ENCODE measurements around the gene SPATA31C2. TPM values are rescaled to one million over a fixed set of nuclear protein-coding genes. Genes with fewer than 3 reads are reported as not detected.
A peak's percentile ranks its signal among the peaks of the same experiment; 100 is the strongest.

SPATA31C2 gene
- total RNA-seq, 1 donor from 2014 or later, result not detected

DNA sequence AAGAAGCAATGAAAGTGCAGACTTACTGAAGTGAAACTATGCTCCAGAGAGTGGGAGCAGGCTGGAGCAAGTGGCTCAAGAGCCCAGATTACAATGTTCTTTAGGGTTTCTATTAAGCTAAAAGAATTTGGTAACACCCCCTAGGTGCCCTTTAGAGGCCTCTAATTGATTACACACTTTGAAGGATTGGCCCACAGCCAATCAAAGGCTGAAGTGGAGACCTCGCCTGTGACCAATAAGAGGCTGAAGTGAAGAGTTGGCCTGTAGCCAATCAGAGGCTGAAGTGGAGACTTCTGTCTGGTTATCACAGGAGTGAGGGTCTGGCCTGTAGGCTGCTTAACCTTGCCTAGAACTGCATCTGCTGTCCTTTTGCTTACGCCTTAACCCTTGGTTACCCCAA lies 46.7 kb upstream of the SPATA31C2 start:
- no peaks in the 10 kb centered on the region for H3K36me3 Mint-ChIP-seq (ENCODE audit: low read depth, unreplicated experiment)
- H3K9me3 Mint-ChIP-seq (ENCODE audit: unreplicated experiment), result peaks cover 2% of the 10 kb centered on the region
- DNase-seq (ENCODE audit: low read depth) (no peak), FAIRE-seq (no peak)
- Histone ChIP-seq H3K9me3 (ENCODE audit: insufficient read depth, low read depth, low read length) (no peaks in the 10 kb centered on the region), H4K20me1 (ENCODE audit: insufficient read depth, low read length) (no peaks in the 10 kb centered on the region), H3K36me3 (ENCODE audit: insufficient read depth, low read length) (no peaks in the 10 kb centered on the region), H2AFZ (ENCODE audit: low read depth, low read length) (no peak overlapping the region), H3K27me3 (ENCODE audit: insufficient read depth, low read length) (no peaks in the 10 kb centered on the region), H3K9ac (ENCODE audit: low read length) (no peak overlapping the region), H3K79me2 (ENCODE audit: insufficient read depth, low read length) (no peaks in the 10 kb centered on the region), H3K4me3 (ENCODE audit: insufficient read depth, low read depth, low read length) (no peak overlapping the region), H3K27ac (ENCODE audit: low read depth, low read length) (no peak overlapping the region), H3K4me1 (ENCODE audit: insufficient read depth, low read length) (no peaks in the 10 kb centered on the region), H3K4me2 (ENCODE audit: low read length) (no peak overlapping the region)
- no peak overlapping the region for H3K27ac Mint-ChIP-seq (ENCODE audit: unreplicated experiment)
- H3K4me1 Mint-ChIP-seq (ENCODE audit: low read depth, unreplicated experiment), result no peaks in the 10 kb centered on the region
- H3K27me3 Mint-ChIP-seq (ENCODE audit: low read depth, unreplicated experiment), result peaks cover 5% of the 10 kb centered on the region
- no peak overlapping the region for H3K4me3 Mint-ChIP-seq (ENCODE audit: unreplicated experiment)
- no peak for TF ChIP-seq EZH2 (IDR thresholded peaks at IDR 0.05; ENCODE audit: insufficient read depth, low read length)
- TF ChIP-seq, protein P1, sequence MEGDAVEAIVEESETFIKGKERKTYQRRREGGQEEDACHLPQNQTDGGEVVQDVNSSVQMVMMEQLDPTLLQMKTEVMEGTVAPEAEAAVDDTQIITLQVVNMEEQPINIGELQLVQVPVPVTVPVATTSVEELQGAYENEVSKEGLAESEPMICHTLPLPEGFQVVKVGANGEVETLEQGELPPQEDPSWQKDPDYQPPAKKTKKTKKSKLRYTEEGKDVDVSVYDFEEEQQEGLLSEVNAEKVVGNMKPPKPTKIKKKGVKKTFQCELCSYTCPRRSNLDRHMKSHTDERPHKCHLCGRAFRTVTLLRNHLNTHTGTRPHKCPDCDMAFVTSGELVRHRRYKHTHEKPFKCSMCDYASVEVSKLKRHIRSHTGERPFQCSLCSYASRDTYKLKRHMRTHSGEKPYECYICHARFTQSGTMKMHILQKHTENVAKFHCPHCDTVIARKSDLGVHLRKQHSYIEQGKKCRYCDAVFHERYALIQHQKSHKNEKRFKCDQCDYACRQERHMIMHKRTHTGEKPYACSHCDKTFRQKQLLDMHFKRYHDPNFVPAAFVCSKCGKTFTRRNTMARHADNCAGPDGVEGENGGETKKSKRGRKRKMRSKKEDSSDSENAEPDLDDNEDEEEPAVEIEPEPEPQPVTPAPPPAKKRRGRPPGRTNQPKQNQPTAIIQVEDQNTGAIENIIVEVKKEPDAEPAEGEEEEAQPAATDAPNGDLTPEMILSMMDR (IDR thresholded peaks at IDR 0.05; ENCODE audit: insufficient read depth, low read depth, low read length), result no peak

DNA sequence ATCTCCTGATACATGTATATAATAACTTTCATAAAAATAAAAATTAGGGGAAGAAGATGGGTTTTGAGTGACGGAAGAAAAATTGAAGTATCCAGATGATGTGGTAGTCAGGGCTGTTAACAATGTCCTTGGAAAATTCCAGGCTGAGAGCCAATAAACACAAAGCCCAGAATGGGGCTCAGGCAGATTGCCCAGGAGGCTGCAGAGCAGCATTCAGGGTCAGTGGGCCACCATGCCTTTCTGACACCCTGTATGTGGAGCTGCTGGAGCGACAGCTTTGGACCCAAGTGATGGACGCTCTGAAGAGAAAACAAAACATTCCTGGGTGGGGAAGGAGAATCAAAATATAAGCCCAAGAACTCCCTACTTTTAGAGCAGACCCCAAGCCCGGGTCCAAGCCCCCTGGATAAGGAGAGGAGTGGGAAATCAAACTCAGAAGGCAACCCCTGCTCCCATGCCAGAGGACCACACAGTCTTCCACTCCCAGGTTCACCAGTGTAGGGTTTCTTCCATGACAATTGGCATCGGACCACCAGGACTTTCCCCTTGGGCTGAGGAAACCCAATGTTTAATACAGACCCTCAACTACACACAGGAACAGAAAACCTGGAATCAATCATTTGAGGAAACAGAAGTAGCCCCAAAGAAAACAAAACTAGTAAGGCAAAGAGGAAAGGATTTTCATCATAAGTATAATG lies 45.7 kb upstream of the SPATA31C2 start:
- Histone ChIP-seq H2AFZ (ENCODE audit: low read depth, low read length) (no peak overlapping the region), H3K9me3 (ENCODE audit: insufficient read depth, low read depth, low read length) (no peaks in the 10 kb centered on the region), H3K4me3 (ENCODE audit: insufficient read depth, low read depth, low read length) (no peak overlapping the region), H4K20me1 (ENCODE audit: insufficient read depth, low read length) (no peaks in the 10 kb centered on the region), H3K4me2 (ENCODE audit: low read length) (no peak overlapping the region), H3K9ac (ENCODE audit: low read length) (no peak overlapping the region), H3K4me1 (ENCODE audit: insufficient read depth, low read length) (no peaks in the 10 kb centered on the region), H3K79me2 (ENCODE audit: insufficient read depth, low read length) (no peaks in the 10 kb centered on the region), H3K36me3 (ENCODE audit: insufficient read depth, low read length) (no peaks in the 10 kb centered on the region), H3K27me3 (ENCODE audit: insufficient read depth, low read length) (no peaks in the 10 kb centered on the region), H3K27ac (ENCODE audit: low read depth, low read length) (no peak overlapping the region)
- Mint-ChIP-seq H3K27ac (ENCODE audit: unreplicated experiment) (no peak overlapping the region), H3K4me3 (ENCODE audit: unreplicated experiment) (no peak overlapping the region), H3K27me3 (ENCODE audit: low read depth, unreplicated experiment) (peaks cover 5% of the 10 kb centered on the region), H3K36me3 (ENCODE audit: low read depth, unreplicated experiment) (no peaks in the 10 kb centered on the region), H3K4me1 (ENCODE audit: low read depth, unreplicated experiment) (no peaks in the 10 kb centered on the region), H3K9me3 (ENCODE audit: unreplicated experiment) (peaks cover 2% of the 10 kb centered on the region)
- no peak for FAIRE-seq
- TF ChIP-seq EZH2 (IDR thresholded peaks at IDR 0.05; ENCODE audit: insufficient read depth, low read length), result no peak
- TF ChIP-seq, protein P1 (IDR thresholded peaks at IDR 0.05; ENCODE audit: insufficient read depth, low read depth, low read length), result no peak
- peak; percentile 11 for DNase-seq (ENCODE audit: low read depth)

DNA sequence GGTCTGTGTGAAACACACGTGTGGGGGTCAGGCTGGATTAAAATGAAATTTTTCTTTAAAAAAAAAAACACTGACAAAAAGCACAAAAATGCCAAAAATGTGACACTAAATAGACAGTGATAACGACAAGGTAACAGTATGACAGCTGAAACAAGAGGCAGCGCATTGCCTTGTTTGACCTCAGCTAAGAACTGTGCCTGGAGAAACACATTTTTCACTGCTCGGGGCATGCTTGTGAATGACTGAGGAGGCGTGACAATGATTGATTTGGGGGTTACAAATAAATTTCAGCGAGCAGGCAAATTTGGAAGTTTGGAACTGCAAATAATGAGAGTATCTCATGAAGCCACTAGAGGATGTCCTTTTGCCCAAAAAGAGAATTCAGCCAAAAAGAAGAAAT lies 44.2 kb upstream of the SPATA31C2 start:
- H3K4me1 Mint-ChIP-seq (ENCODE audit: low read depth, unreplicated experiment), result no peaks in the 10 kb centered on the region
- H3K9me3 ChIP-seq (ENCODE audit: insufficient read depth, low read depth, low read length), result no peaks in the 10 kb centered on the region
- no peak for FAIRE-seq

More for the DNA sequence above, 44.2 kb upstream of the SPATA31C2 start:
- DNase-seq (ENCODE audit: low read depth), result no peak
- Mint-ChIP-seq H3K9me3 (ENCODE audit: unreplicated experiment) (peaks cover 2% of the 10 kb centered on the region), H3K27ac (ENCODE audit: unreplicated experiment) (no peak overlapping the region), H3K27me3 (ENCODE audit: low read depth, unreplicated experiment) (peaks cover 5% of the 10 kb centered on the region), H3K4me3 (ENCODE audit: unreplicated experiment) (no peak overlapping the region), H3K36me3 (ENCODE audit: low read depth, unreplicated experiment) (no peaks in the 10 kb centered on the region)
- H3K79me2 ChIP-seq (ENCODE audit: insufficient read depth, low read length), result no peaks in the 10 kb centered on the region
- H2AFZ ChIP-seq (ENCODE audit: low read depth, low read length), result no peak overlapping the region
- H3K4me1 ChIP-seq (ENCODE audit: insufficient read depth, low read length), result no peaks in the 10 kb centered on the region
- no peaks in the 10 kb centered on the region for H4K20me1 ChIP-seq (ENCODE audit: insufficient read depth, low read length)
- H3K4me2 ChIP-seq (ENCODE audit: low read length), result no peak overlapping the region
- H3K9ac ChIP-seq (ENCODE audit: low read length), result no peak overlapping the region
- H3K4me3 ChIP-seq (ENCODE audit: insufficient read depth, low read depth, low read length), result no peak overlapping the region
- no peaks in the 10 kb centered on the region for H3K27me3 ChIP-seq (ENCODE audit: insufficient read depth, low read length)
- no peak overlapping the region for H3K27ac ChIP-seq (ENCODE audit: low read depth, low read length)
- no peaks in the 10 kb centered on the region for H3K36me3 ChIP-seq (ENCODE audit: insufficient read depth, low read length)
- TF ChIP-seq, protein P1 (IDR thresholded peaks at IDR 0.05; ENCODE audit: insufficient read depth, low read depth, low read length), result no peak
- no peak for TF ChIP-seq EZH2 (IDR thresholded peaks at IDR 0.05; ENCODE audit: insufficient read depth, low read length)

Data from astrocyte (in vitro differentiated cells and primary cell).